Calu3 (cell line): ENCODE measurements around the gene LSM14A. TPM values are rescaled to one million over a fixed set of nuclear protein-coding genes. Genes with fewer than 3 reads are reported as not detected.
"Not testable (repeated sequence)": the region's sequence is repeated elsewhere in the genome, so short reads cannot be mapped to it uniquely, and the experiment has no call there.

Experiments
- BruUV-seq: library from RNA; stranded (reverse); fragments of 400-500 nt; replicated peaks from 2 replicates; lab custom pipeline; 2021; lab: Mats Ljungman, UMichigan
- CTCF ChIA-PET: fragments of 300-600 bp; sonication (Branson Sonifier 250); formaldehyde crosslinking; loops from one replicate; lab custom pipeline; 2022; ENCODE audit warnings: antibody characterized with exemption; lab: Charles Lee
- DNase-seq: peaks from one replicate; pipeline ENCODE4 v3.0.0; 2022
- H3K27ac Mint-ChIP-seq: one replicate; pipeline ENCODE4 v1.8.0; 2022; ENCODE audit warnings: mixed read lengths; ENCODE audit not compliant: unreplicated experiment
- H3K27me3 Mint-ChIP-seq: one replicate; pipeline ENCODE4 v1.8.0; 2022; ENCODE audit warnings: mixed read lengths; ENCODE audit not compliant: unreplicated experiment
- H3K36me3 Mint-ChIP-seq: one replicate; pipeline ENCODE4 v1.8.0; 2022; ENCODE audit warnings: mild to moderate bottlenecking, moderate library complexity, mixed read lengths; ENCODE audit not compliant: insufficient read depth, unreplicated experiment
- H3K4me1 Mint-ChIP-seq: one replicate; pipeline ENCODE4 v1.8.0; 2022; ENCODE audit warnings: mild to moderate bottlenecking, low read depth, mixed read lengths; ENCODE audit not compliant: unreplicated experiment
- H3K4me3 Mint-ChIP-seq: one replicate; pipeline ENCODE4 v1.8.0; 2022; ENCODE audit warnings: mild to moderate bottlenecking, low read depth, moderate library complexity, mixed read lengths; ENCODE audit not compliant: unreplicated experiment
- H3K9me3 Mint-ChIP-seq: one replicate; pipeline ENCODE4 v1.8.0; 2022; ENCODE audit warnings: low read depth, mixed read lengths; ENCODE audit not compliant: unreplicated experiment
- CTCF ChIP-seq: fragments of 200-600 bp; IDR thresholded peaks from one replicate; pipeline ENCODE4 v1.8.0; 2022; ENCODE audit warnings: antibody characterized with exemption; ENCODE audit not compliant: unreplicated experiment
- intact Hi-C: fragments of 100-400 bp; cut with micrococcal nuclease; formaldehyde crosslinking; loops from one replicate; pipeline ENCODE4 v1.10.0; 2022; ENCODE audit not compliant: unreplicated experiment
- total RNA-seq: library from RNA; stranded (reverse); gene quantifications from 2 replicates; pipeline ENCODE4 v1.2.3, GENCODE V29; 2022

Gene LSM14A
- total RNA-seq, 1 experiment from 2014 or later = 131 TPM

DNA sequence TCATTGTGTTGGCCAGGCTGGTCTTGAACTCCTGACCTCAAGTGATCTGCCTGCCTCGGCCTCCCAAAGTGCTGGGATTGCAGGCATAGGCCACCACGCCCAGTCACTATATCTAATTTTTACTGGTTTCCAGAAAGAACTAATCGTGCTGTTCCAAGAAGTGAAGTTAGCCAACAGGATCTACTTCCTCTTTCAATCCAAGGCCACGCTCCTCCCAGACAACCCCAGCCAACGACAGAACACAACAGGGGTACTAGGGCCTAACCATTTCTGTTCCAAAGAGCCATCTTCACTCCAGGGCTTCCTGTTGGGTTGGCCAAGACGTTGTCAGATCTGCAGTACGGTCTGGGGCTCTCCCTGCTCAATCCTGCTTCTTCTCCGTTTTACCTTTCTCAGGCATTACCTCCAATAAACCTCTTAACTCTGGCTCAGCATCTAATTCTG lies 7.0 kb upstream of the LSM14A start:
- TF ChIP-seq CTCF = no peak
- Mint-ChIP-seq H3K4me3 (no peak overlapping the region), H3K9me3 (no peaks in the 10 kb centered on the region), H3K27ac (no peak overlapping the region), H3K4me1 (no peaks in the 10 kb centered on the region), H3K27me3 (peaks cover 21% of the 10 kb centered on the region), H3K36me3 (no peaks in the 10 kb centered on the region)
- DNase-seq = no peak
- CTCF ChIA-PET = interaction anchor here (0.6 kb wide), 1 partner anchor 29 kb away, joined by 5 read pairs; no protein-coding TSS in a partner anchor
- no TSS peak for BruUV-seq
- intact Hi-C loops = no loop called here

DNA sequence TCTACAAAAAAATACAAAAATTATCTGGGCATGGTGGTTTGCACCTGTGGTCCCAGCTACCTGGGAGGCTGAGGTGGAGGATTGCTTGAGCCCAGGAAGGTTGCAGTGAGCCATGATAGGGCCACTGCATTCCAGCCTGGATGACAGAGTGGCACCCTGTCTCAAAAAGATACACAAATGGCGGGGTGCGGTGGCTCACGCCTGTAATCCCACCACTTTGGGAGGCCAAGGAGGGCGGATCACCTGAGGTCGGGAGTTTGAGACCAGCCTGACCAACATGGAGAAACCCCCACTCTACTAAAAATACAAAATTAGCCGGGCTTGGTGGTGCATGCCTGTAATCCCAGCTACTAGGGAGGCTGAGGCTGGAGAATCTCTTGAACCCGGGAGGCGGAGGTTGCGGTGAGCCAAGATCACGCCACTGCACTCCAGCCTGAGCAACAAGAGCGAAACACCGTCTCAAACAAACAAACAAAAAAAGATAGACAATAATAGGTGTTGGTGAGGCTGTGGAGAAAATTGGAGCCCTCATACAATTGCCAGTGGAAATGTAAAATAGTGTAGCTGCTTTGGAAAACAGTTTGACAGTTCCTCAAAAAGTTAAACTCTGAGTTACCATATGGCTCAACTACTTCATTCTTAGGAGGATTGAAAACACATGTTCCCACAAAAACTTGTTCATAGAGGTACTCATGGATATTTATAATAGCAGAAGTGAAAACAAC lies 2.7 kb upstream of the LSM14A start:
- Mint-ChIP-seq H3K27me3 (peaks cover 21% of the 10 kb centered on the region), H3K4me1 (peaks cover 21% of the 10 kb centered on the region), H3K36me3 (peaks cover 35% of the 10 kb centered on the region)
- CTCF ChIA-PET, H3K27ac Mint-ChIP-seq, BruUV-seq, H3K4me3 Mint-ChIP-seq, intact Hi-C loops, DNase-seq, H3K9me3 Mint-ChIP-seq: not testable (repeated sequence)

DNA sequence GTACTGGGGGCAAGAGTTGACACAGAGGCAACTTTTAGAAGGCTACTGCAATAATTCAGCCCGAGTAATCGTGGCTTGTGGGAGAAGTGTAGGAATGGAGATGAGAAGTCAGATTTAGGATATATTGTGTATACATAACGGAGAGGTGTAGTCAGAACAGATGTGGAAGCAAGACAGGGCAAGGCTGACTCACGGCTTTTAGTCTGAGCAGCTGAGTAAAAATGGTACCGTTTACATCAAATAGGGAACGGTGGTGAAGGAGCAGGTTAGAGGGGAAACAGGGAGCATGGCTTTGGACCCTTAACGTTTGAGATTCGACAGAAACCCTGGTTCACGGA lies 796 bp upstream of the LSM14A start:
- Mint-ChIP-seq H3K36me3 (peaks cover 50% of the 10 kb centered on the region), H3K27me3 (peaks cover 21% of the 10 kb centered on the region), H3K4me1 (peaks cover 21% of the 10 kb centered on the region), H3K27ac (peak overlapping the region; percentile 81), H3K4me3 (peak overlapping the region; percentile 89), H3K9me3 (no peaks in the 10 kb centered on the region)
- BruUV-seq = no TSS peak
- no peak for DNase-seq
- intact Hi-C loops = no loop called here
- TF ChIP-seq CTCF = no peak
- CTCF ChIA-PET = interaction anchor here (0.6 kb wide), 1 partner anchor 843 kb away, joined by 3 read pairs; no protein-coding TSS in a partner anchor

- no TSS peak for BruUV-seq
- Mint-ChIP-seq H3K4me3 (peak overlapping the region; percentile 89), H3K4me1 (peaks cover 21% of the 10 kb centered on the region), H3K27me3 (peaks cover 17% of the 10 kb centered on the region), H3K9me3 (no peaks in the 10 kb centered on the region), H3K27ac (peak overlapping the region; percentile 81), H3K36me3 (peaks cover 50% of the 10 kb centered on the region)
- TF ChIP-seq CTCF = no peak
- DNase-seq = peak; percentile 41
- CTCF ChIA-PET = interaction anchor here (0.9 kb wide), 1 partner anchor 187 kb away, joined by 3 read pairs; no protein-coding TSS in a partner anchor
- intact Hi-C loops = loop anchor here (2.0 kb wide), 1 partner anchor 46 kb away; no protein-coding TSS in a partner anchor
These were observed 423 bp downstream of the LSM14A start for GRCh38 chr19:34172661-34173192.
